Parathyroid adenoma (tissue), 2 donors: ENCODE data around the gene LCN1.

Experiments used
- H2AFZ ChIP-seq: fragments of 300-600 bp; sonication (generic); one replicate; pipeline ENCODE4 v1.7.0; 2017; ENCODE audit warnings: antibody characterized with exemption, mild to moderate bottlenecking
- H3K27ac ChIP-seq: fragments of 300-600 bp; sonication (generic); one replicate; pipeline ENCODE4 v1.7.0; 2017
- H3K27me3 ChIP-seq: fragments of 300-600 bp; sonication (generic); one replicate; pipeline ENCODE4 v1.7.0; 2017; ENCODE audit warnings: low read length; ENCODE audit not compliant: control insufficient read depth, insufficient read depth
- H3K36me3 ChIP-seq: fragments of 300-600 bp; sonication (generic); one replicate; pipeline ENCODE4 v1.7.0; 2017; ENCODE audit warnings: low read length; ENCODE audit not compliant: control insufficient read depth, insufficient read depth
- H3K4me1 ChIP-seq: fragments of 300-600 bp; sonication (generic); one replicate; pipeline ENCODE4 v1.7.0; 2017; ENCODE audit warnings: control low read depth
- H3K4me2 ChIP-seq: fragments of 300-600 bp; sonication (generic); one replicate; pipeline ENCODE4 v1.7.0; 2017; ENCODE audit warnings: low read length
- H3K4me3 ChIP-seq: fragments of 300-600 bp; sonication (generic); one replicate; pipeline ENCODE4 v1.7.0; 2017; ENCODE audit warnings: low read depth, low read length
- H3K79me2 ChIP-seq: fragments of 300-600 bp; sonication (generic); one replicate; pipeline ENCODE4 v1.7.0; 2017; ENCODE audit warnings: control low read depth
- H3K9ac ChIP-seq: fragments of 300-600 bp; sonication (generic); one replicate; pipeline ENCODE4 v1.7.0; 2017; ENCODE audit warnings: mild to moderate bottlenecking
- H3K9me3 ChIP-seq: fragments of 300-600 bp; sonication (generic); one replicate; pipeline ENCODE4 v1.7.0; 2017; ENCODE audit warnings: low read length; ENCODE audit not compliant: control insufficient read depth
- CTCF ChIP-seq: fragments of 300-600 bp; sonication (generic); IDR thresholded peaks from one replicate; pipeline ENCODE4 v1.7.0; 2017; ENCODE audit warnings: antibody characterized with exemption, mild to moderate bottlenecking
- donor health status: primary hyperparathyroidism.

LCN1 gene

DNA sequence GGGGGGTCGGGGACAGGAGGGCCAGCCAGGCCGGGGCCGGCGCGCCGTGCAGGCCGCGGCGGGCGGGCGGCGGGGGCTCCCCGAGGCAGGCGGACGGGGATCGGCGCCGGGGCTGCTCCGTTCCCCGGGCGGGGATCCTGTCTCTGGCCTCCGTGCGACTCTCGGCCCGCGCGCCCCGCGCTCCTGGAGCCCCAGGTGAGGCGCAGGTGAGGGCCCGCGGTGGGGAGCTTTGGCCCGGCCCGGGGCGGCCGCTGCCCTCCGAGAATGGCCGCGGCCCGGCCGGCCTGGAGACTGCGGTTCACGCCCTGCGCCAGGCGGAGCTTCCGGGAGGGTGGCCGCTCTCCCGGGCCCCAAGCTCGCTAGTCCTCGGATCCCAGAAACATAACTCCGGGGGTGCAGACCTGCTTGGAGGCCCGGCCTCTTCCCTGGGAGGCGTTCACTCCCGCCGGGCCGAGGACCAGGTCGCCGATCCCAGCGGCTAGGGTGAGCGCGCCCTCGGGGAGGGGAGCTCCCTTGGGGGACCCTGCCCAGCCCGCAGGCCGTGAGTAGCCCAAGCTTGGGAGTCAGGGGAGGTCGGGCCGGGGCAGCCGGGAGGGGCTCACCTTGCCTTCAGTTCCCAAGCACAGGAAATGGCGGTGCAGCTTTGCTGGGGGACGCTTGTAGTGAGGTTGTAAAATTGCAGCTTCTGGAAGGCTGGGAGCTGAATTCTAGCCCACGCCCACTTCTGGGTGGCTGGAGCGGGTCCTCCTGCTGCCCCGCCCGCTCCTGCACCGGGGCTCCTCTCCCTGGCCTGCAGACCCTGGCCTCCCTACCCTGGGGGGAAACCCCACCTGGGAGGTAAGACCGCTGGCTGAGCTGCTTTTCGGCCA, 40.9 kb upstream of the LCN1 start:
- peak overlapping the region; percentile 72 for H3K4me3 ChIP-seq
- no peaks in the 10 kb centered on the region for H3K9me3 ChIP-seq
- H3K4me1 ChIP-seq, result no peaks in the 10 kb centered on the region
- peak overlapping the region; percentile 66 for H2AFZ ChIP-seq
- H3K27me3 ChIP-seq, result no peaks in the 10 kb centered on the region
- peak overlapping the region; percentile 81 for H3K27ac ChIP-seq
- no peaks in the 10 kb centered on the region for H3K36me3 ChIP-seq
- H3K4me2 ChIP-seq, result peak overlapping the region; percentile 77
- peak overlapping the region; percentile 67 for H3K9ac ChIP-seq
- peaks cover 5% of the 10 kb centered on the region for H3K79me2 ChIP-seq
- no peak for TF ChIP-seq CTCF

GRCh38 chr9:135480940-135481310, 40.3 kb upstream of the LCN1 start:
- Histone ChIP-seq H3K79me2 (peaks cover 2% of the 10 kb centered on the region), H2AFZ (peak overlapping the region; percentile 66), H3K4me1 (no peaks in the 10 kb centered on the region), H3K27ac (peak overlapping the region; percentile 81), H3K9me3 (no peaks in the 10 kb centered on the region), H3K9ac (no peak overlapping the region), H3K27me3 (no peaks in the 10 kb centered on the region), H3K4me2 (peak overlapping the region; percentile 77), H3K36me3 (no peaks in the 10 kb centered on the region), H3K4me3 (peak overlapping the region; percentile 72)
- no peak for TF ChIP-seq CTCF

DNA sequence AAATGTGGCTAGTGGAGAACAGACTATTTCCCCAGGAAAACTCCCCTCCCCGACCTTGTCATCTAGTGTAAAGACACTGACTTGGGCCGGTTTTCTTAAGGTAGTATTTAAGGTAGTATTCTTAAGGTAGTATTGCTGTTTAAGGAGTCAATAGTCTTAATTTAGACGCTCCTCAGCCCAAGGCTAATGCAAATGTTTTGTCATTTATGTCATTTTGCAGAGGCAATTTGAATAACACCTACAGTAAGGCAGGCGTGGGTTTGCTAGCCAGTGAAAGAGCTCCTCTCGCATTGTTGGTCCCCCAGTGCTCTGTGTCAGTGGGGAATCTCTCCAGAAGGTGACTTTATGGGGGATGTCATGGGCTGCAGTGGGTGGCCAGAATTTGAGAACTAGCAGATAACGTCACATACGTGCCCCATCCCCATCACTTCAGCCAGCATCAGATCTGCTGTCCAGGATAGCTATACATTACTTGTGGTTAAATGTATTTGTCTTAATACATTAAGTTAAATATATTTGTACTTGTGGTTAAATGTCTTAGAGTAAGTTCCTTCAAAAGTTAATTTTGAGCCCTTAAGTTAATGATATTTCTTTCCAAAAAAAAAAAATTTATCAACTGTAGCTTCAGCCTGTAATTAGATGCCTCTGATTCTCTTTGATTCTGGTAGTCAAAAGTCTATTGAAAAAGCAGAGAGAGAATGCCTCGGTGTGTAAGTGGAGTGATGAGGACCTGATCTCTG, 39.1 kb upstream of the LCN1 start:
- no peaks in the 10 kb centered on the region for H3K9me3 ChIP-seq
- H2AFZ ChIP-seq, result no peak overlapping the region
- H3K4me3 ChIP-seq, result no peak overlapping the region
- no peaks in the 10 kb centered on the region for H3K79me2 ChIP-seq
- H3K4me2 ChIP-seq, result no peak overlapping the region
- TF ChIP-seq CTCF, result no peak
- no peaks in the 10 kb centered on the region for H3K27me3 ChIP-seq
- no peak overlapping the region for H3K27ac ChIP-seq
- no peaks in the 10 kb centered on the region for H3K4me1 ChIP-seq
- H3K9ac ChIP-seq, result no peak overlapping the region
- H3K36me3 ChIP-seq, result no peaks in the 10 kb centered on the region

GRCh38 chr9:135484460-135485277, 36.6 kb upstream of the LCN1 start:
- TF ChIP-seq CTCF, result no peak
- Histone ChIP-seq H3K36me3 (no peaks in the 10 kb centered on the region), H2AFZ (no peak overlapping the region)

More at GRCh38 chr9:135484460-135485277, 36.6 kb upstream of the LCN1 start:
- no peaks in the 10 kb centered on the region for H3K4me1 ChIP-seq
- H3K4me2 ChIP-seq, result no peak overlapping the region
- no peaks in the 10 kb centered on the region for H3K9me3 ChIP-seq
- H3K27me3 ChIP-seq, result no peaks in the 10 kb centered on the region
- no peak overlapping the region for H3K27ac ChIP-seq
- H3K79me2 ChIP-seq, result no peaks in the 10 kb centered on the region
- H3K9ac ChIP-seq, result no peak overlapping the region
- no peak overlapping the region for H3K4me3 ChIP-seq
